DOHH2 (cell line): ENCODE results near the gene KATNAL2.

Source experiments
- H3F3A ChIP-seq: fragments of 200-600 bp; sonication (generic), shearing (Covaris generic); 2 replicates; pipeline ENCODE4 v1.6.0; 2016; ENCODE audit warnings: antibody characterized with exemption, mild to moderate bottlenecking; ENCODE audit not compliant: control insufficient read depth, insufficient read depth
- H3K27ac ChIP-seq: fragments of 200-600 bp; sonication (generic); 2 replicates; pipeline ENCODE4 v1.5.1; 2014; ENCODE audit warnings: low read depth, mild to moderate bottlenecking, low read length, moderate library complexity
- H3K27me3 ChIP-seq: fragments of 200-600 bp; sonication (generic); 2 replicates; pipeline ENCODE4 v1.6.1; 2014; ENCODE audit warnings: mild to moderate bottlenecking, low read length, mixed read lengths; ENCODE audit not compliant: control insufficient read depth
- H3K36me3 ChIP-seq: fragments of 200-600 bp; sonication (generic); 2 replicates; pipeline ENCODE4 v1.6.1; 2014; ENCODE audit warnings: mild to moderate bottlenecking, low read length, moderate library complexity, mixed read lengths; ENCODE audit not compliant: control insufficient read depth
- H3K4me1 ChIP-seq: fragments of 200-600 bp; sonication (generic); 2 replicates; pipeline ENCODE4 v1.6.1; 2014; ENCODE audit warnings: mild to moderate bottlenecking, low read length, mixed read lengths; ENCODE audit not compliant: control insufficient read depth
- H3K4me2 ChIP-seq: fragments of 200-600 bp; sonication (generic); 2 replicates; pipeline ENCODE4 v1.6.0; 2014; ENCODE audit warnings: mild to moderate bottlenecking, low read length, moderate library complexity
- H3K4me3 ChIP-seq: fragments of 200-600 bp; sonication (generic); 2 replicates; pipeline ENCODE4 v1.5.1; 2014; ENCODE audit warnings: mild to moderate bottlenecking, low read length, mixed read lengths
- H3K79me2 ChIP-seq: fragments of 200-600 bp; sonication (generic); 2 replicates; pipeline ENCODE4 v1.6.1; 2014; ENCODE audit warnings: mild to moderate bottlenecking, low read length, mixed read lengths; ENCODE audit not compliant: control insufficient read depth
- H3K9me2 ChIP-seq: fragments of 200-600 bp; sonication (generic); replicated peaks from 2 replicates; pipeline ENCODE4 v1.6.1; 2014; ENCODE audit warnings: mild to moderate bottlenecking, low read length, mixed read lengths; ENCODE audit not compliant: control insufficient read depth
- H3K9me3 ChIP-seq: fragments of 200-600 bp; sonication (generic); 2 replicates; pipeline ENCODE4 v1.6.1; 2014; ENCODE audit warnings: antibody characterized with exemption, low read length, mixed read lengths; ENCODE audit not compliant: control insufficient read depth, insufficient read depth
- H4K20me1 ChIP-seq: fragments of 200-600 bp; sonication (generic); 2 replicates; pipeline ENCODE4 v1.6.0; 2014; ENCODE audit warnings: low read depth, mild to moderate bottlenecking, antibody characterized with exemption, low read length, moderate library complexity; ENCODE audit not compliant: control insufficient read depth, insufficient read depth
- CTCF ChIP-seq: fragments of 200-600 bp; sonication (generic); IDR thresholded peaks from one replicate; pipeline ENCODE4 v1.5.1; 2014; ENCODE audit warnings: antibody characterized with exemption, mild to moderate bottlenecking, low read depth, low read length; ENCODE audit not compliant: poor library complexity, severe bottlenecking
- EZH2phosphoT487 ChIP-seq: fragments of 200-600 bp; sonication (generic); IDR thresholded peaks from 2 replicates; pipeline ENCODE4 v1.6.1; 2017; ENCODE audit warnings: borderline replicate concordance, mild to moderate bottlenecking, antibody characterized with exemption, low read length, moderate library complexity, mixed read lengths

Gene KATNAL2

GRCh38 chr18:46946656-46947282 is 29.4 kb downstream of the KATNAL2 start:
- H3K79me2 ChIP-seq, result no peaks in the 10 kb centered on the region
- peaks cover 11% of the 10 kb centered on the region for H3K4me1 ChIP-seq
- H3K4me2 ChIP-seq, result peak overlapping the region; percentile 84
- TF ChIP-seq EZH2phosphoT487 (no peak), CTCF (no peak)
- no peaks in the 10 kb centered on the region for H4K20me1 ChIP-seq
- no peaks in the 10 kb centered on the region for H3K27me3 ChIP-seq
- no peaks in the 10 kb centered on the region for H3F3A ChIP-seq
- no peak overlapping the region for H3K27ac ChIP-seq
- no peaks in the 10 kb centered on the region for H3K9me3 ChIP-seq
- H3K9me2 ChIP-seq, result no peaks in the 10 kb centered on the region
- no peaks in the 10 kb centered on the region for H3K36me3 ChIP-seq
- H3K4me3 ChIP-seq, result peak overlapping the region; percentile 95

GRCh38 chr18:46950064-46950656 is 32.8 kb downstream of the KATNAL2 start:
- H3K27me3 ChIP-seq, result no peaks in the 10 kb centered on the region
- no peaks in the 10 kb centered on the region for H4K20me1 ChIP-seq
- H3K4me2 ChIP-seq, result no peak overlapping the region
- no peaks in the 10 kb centered on the region for H3F3A ChIP-seq
- H3K27ac ChIP-seq, result no peak overlapping the region
- no peaks in the 10 kb centered on the region for H3K36me3 ChIP-seq
- H3K4me3 ChIP-seq, result no peak overlapping the region
- H3K79me2 ChIP-seq, result no peaks in the 10 kb centered on the region
- peaks cover 11% of the 10 kb centered on the region for H3K4me1 ChIP-seq
- no peaks in the 10 kb centered on the region for H3K9me2 ChIP-seq
- TF ChIP-seq EZH2phosphoT487, result no peak
- TF ChIP-seq CTCF, result peak; percentile 63
- no peaks in the 10 kb centered on the region for H3K9me3 ChIP-seq

GRCh38 chr18:46953195-46953594 is 35.8 kb downstream of the KATNAL2 start:
- Histone ChIP-seq H3K36me3 (no peaks in the 10 kb centered on the region), H3K4me3 (no peak overlapping the region), H3K9me2 (no peaks in the 10 kb centered on the region), H3K79me2 (no peaks in the 10 kb centered on the region), H3K27me3 (no peaks in the 10 kb centered on the region), H4K20me1 (no peaks in the 10 kb centered on the region), H3K4me2 (no peak overlapping the region), H3K9me3 (no peaks in the 10 kb centered on the region), H3F3A (no peaks in the 10 kb centered on the region), H3K4me1 (no peaks in the 10 kb centered on the region), H3K27ac (no peak overlapping the region)
- TF ChIP-seq EZH2phosphoT487 (no peak), CTCF (no peak)
